Neural crest cell (in vitro differentiated cells): ENCODE results near the gene CDK17. TPM values are rescaled to one million over a fixed set of nuclear protein-coding genes. Genes with fewer than 3 reads are reported as not detected.
A peak's percentile ranks its signal among the peaks of the same experiment; 100 is the strongest.

Experiments
- DNase-seq: peaks from one replicate; pipeline ENCODE4 v3.0.0; 2021; ENCODE audit warnings: low read depth, mixed read lengths, low spot score
- H3K27ac Mint-ChIP-seq: one replicate; pipeline ENCODE4 v1.8.0; 2021; ENCODE audit warnings: mild to moderate bottlenecking, mixed read lengths; ENCODE audit not compliant: unreplicated experiment
- H3K27me3 Mint-ChIP-seq: 2 replicates; pipeline ENCODE4 v1.8.0; 2021; ENCODE audit warnings: low read depth, mild to moderate bottlenecking, mixed read lengths
- H3K36me3 Mint-ChIP-seq: 2 replicates; pipeline ENCODE4 v1.8.0; 2021; ENCODE audit warnings: low read depth, mild to moderate bottlenecking, mixed read lengths
- H3K4me1 Mint-ChIP-seq: 2 replicates; pipeline ENCODE4 v1.8.0; 2021; ENCODE audit warnings: mixed read lengths
- H3K4me3 Mint-ChIP-seq: one replicate; pipeline ENCODE4 v1.8.0; 2021; ENCODE audit warnings: mild to moderate bottlenecking, mixed read lengths
- H3K9me3 Mint-ChIP-seq: 2 replicates; pipeline ENCODE4 v1.8.0; 2021; ENCODE audit warnings: mixed read lengths
- CTCF ChIP-seq: fragments of 200-600 bp; sonication (generic); conservative IDR thresholded peaks from 2 replicates; pipeline ENCODE4 v1.5.0; 2021; ENCODE audit warnings: antibody characterized with exemption, mild to moderate bottlenecking
- total RNA-seq: library from RNA; stranded (reverse); gene quantifications from 2 replicates; pipeline ENCODE4 v1.2.1, GENCODE V29; 2021

CDK17 gene
- total RNA-seq, 1 donor from 2014 or later, result 33.4 TPM

DNA sequence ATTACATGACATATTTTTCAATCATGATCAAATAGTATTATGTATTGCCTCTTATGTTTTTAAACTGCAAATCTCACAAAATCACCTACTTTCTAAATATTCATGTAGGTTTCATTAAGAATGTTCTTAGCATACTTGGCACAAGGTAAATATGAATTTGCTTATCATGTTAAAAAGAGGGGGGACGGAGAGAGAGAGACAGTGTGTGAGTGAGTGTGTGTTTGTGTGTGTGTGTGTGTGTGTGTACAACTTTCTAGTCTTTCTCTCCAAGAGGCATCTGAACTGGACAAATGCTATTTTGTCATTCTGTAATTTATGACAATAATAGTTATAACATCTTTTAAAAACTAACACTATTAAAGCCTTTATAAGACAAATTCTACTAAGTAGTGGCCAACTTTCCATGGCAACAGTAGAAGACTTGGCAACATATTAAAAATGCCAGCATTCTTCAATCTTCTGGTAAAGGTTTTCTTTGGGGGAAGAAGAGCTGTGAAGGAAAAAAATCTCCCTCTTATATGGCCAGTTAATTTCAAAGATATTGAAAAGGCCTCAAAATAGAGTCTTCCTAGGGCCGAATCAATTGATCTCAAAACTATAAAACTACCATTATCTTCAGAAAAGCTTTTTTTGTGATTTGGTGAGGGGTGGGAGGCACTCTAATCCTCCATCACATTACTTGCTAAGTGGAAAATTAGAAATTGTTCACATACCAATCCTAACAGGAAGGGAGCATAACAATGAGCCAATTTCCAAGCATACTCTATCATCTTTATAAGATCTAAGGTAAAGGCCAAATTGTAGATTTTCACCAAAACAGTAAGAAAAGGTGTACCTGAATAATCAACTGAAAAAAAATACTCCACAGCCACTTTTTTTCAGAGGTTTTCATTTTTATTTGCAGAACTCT lies 28.2 kb downstream of the CDK17 start:
- H3K27me3 Mint-ChIP-seq, result no peaks in the 10 kb centered on the region
- peak overlapping the region; percentile 0 for H3K27ac Mint-ChIP-seq
- peaks cover 55% of the 10 kb centered on the region for H3K4me1 Mint-ChIP-seq
- DNase-seq, result no peak
- TF ChIP-seq CTCF, result no peak
- H3K36me3 Mint-ChIP-seq, result no peaks in the 10 kb centered on the region
- H3K9me3 Mint-ChIP-seq, result no peaks in the 10 kb centered on the region
- no peak overlapping the region for H3K4me3 Mint-ChIP-seq

GRCh38 chr12:96371138-96371789 lies 29.0 kb downstream of the CDK17 start:
- Mint-ChIP-seq H3K4me1 (peaks cover 53% of the 10 kb centered on the region), H3K9me3 (no peaks in the 10 kb centered on the region), H3K4me3 (no peak overlapping the region), H3K36me3 (no peaks in the 10 kb centered on the region), H3K27ac (no peak overlapping the region), H3K27me3 (no peaks in the 10 kb centered on the region)
- TF ChIP-seq CTCF, result no peak
- DNase-seq, result no peak

GRCh38 chr12:96368687-96369086 lies 31.6 kb downstream of the CDK17 start:
- no peak overlapping the region for H3K4me3 Mint-ChIP-seq
- peaks cover 2% of the 10 kb centered on the region for H3K9me3 Mint-ChIP-seq
- TF ChIP-seq CTCF, result no peak
- no peaks in the 10 kb centered on the region for H3K36me3 Mint-ChIP-seq
- H3K27ac Mint-ChIP-seq, result no peak overlapping the region
- no peak for DNase-seq
- H3K27me3 Mint-ChIP-seq, result no peaks in the 10 kb centered on the region
- H3K4me1 Mint-ChIP-seq, result peaks cover 42% of the 10 kb centered on the region

DNA sequence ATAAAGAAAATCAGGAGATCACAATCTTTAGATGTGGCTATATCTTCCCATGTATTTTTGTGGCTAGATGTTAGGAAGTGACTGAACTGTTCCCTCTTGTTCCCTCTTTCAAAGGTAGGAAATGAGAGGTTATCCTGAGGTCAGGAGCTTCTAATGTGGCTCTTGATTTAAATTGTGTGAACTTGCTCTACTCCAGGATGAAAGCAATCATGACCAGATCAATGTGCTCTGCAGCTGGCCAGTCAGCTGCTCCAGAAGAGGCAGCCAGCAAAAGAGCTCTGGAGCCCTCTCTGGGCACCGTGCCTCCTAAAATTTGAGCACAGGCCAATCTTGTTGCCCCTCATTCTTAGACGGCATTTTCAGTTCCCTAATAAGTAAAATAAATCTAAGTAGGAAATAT lies 32.0 kb downstream of the CDK17 start:
- H3K36me3 Mint-ChIP-seq, result no peaks in the 10 kb centered on the region
- TF ChIP-seq CTCF, result no peak
- peaks cover 2% of the 10 kb centered on the region for H3K9me3 Mint-ChIP-seq
- H3K4me3 Mint-ChIP-seq, result no peak overlapping the region
- no peak for DNase-seq
- no peaks in the 10 kb centered on the region for H3K27me3 Mint-ChIP-seq
- peaks cover 42% of the 10 kb centered on the region for H3K4me1 Mint-ChIP-seq
- H3K27ac Mint-ChIP-seq, result no peak overlapping the region

DNA sequence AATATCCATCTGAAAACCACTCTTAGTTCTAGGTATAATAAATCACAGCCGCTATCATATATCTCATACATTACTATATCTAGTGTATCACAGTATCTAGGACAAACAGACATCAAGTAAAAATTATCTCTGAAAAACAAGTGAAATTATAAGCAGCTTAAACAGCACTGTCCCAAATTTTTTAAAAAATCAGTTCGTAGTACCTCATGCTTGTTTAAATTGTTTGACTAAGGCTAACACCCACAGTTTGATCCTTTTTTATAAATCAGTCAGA lies 33.9 kb downstream of the CDK17 start:
- no peak for TF ChIP-seq CTCF
- no peaks in the 10 kb centered on the region for H3K27me3 Mint-ChIP-seq
- no peak overlapping the region for H3K27ac Mint-ChIP-seq
- H3K4me3 Mint-ChIP-seq, result no peak overlapping the region
- peaks cover 42% of the 10 kb centered on the region for H3K4me1 Mint-ChIP-seq
- peaks cover 4% of the 10 kb centered on the region for H3K9me3 Mint-ChIP-seq
- H3K36me3 Mint-ChIP-seq, result no peaks in the 10 kb centered on the region
- no peak for DNase-seq
